Measurements from ENCODE around the gene RAB3C. TPM values are rescaled to one million over a fixed set of nuclear protein-coding genes. Genes with fewer than 3 reads are reported as not detected.

Gene RAB3C
- total RNA-seq, 1 experiment from 2014 or later: not detected

- Histone ChIP-seq H3K4me3 (ENCODE audit: low read depth in 2 of 2, low read length in 2 of 2) (no peak overlapping the region), H3K9me3 (ENCODE audit: control insufficient read depth, insufficient read depth, low read depth, low read length) (no peaks in the 10 kb centered on the region), H3K36me3 (ENCODE audit: control insufficient read depth, insufficient read depth, low read length) (no peaks in the 10 kb centered on the region), H3K4me1 (ENCODE audit: control insufficient read depth, insufficient read depth, low read length) (no peaks in the 10 kb centered on the region), H3K27ac (ENCODE audit: low read length) (no peak overlapping the region), H3K27me3 (ENCODE audit: control insufficient read depth, insufficient read depth, low read length) (peaks cover 6% of the 10 kb centered on the region)
- POLR2A ChIA-PET: no interaction called here
- CTCF ChIA-PET: no interaction called here
- DNase-seq (ENCODE audit: low read depth, low spot score) (no peak), ATAC-seq (no peak)
- in situ Hi-C loops (cut with HindIII; ENCODE audit: low pct_unique_long_range_greater_than_20kb, low sequenced_read_pairs) (no loop called here), intact Hi-C loops (cut with micrococcal nuclease; ENCODE audit: unreplicated experiment) (no loop called here)
- TF ChIP-seq TCF7L2 (IDR thresholded peaks at IDR 0.05; ENCODE audit: low read depth, low read length): no peak
- no peak for TF ChIP-seq SIN3A (IDR thresholded peaks at IDR 0.05; ENCODE audit: borderline replicate concordance, insufficient read depth, low read depth, low read length)
- no peak for TF ChIP-seq POLR2AphosphoS5 (IDR thresholded peaks at IDR 0.05; ENCODE audit: low read depth, low read length)
- TF ChIP-seq CTCF (IDR thresholded peaks at IDR 0.05): no peak
- no peak for TF ChIP-seq REST (IDR thresholded peaks at IDR 0.05; ENCODE audit: insufficient read depth in 1 of 2, low read depth in 2 of 2, low read length in 1 of 2)
- BruUV-seq (replicated peaks): no TSS peak
These were observed 315.7 kb downstream of the RAB3C start for GRCh38 chr5:58898538-58898937.

- H3K27ac ChIP-seq (ENCODE audit: low read length): no peak overlapping the region
- H3K9me3 ChIP-seq (ENCODE audit: control insufficient read depth, insufficient read depth, low read depth, low read length): no peaks in the 10 kb centered on the region
- in situ Hi-C loops (cut with HindIII; ENCODE audit: low pct_unique_long_range_greater_than_20kb, low sequenced_read_pairs) (no loop called here), intact Hi-C loops (cut with micrococcal nuclease; ENCODE audit: unreplicated experiment) (no loop called here)
- peaks cover 6% of the 10 kb centered on the region for H3K27me3 ChIP-seq (ENCODE audit: control insufficient read depth, insufficient read depth, low read length)
- no TSS peak for BruUV-seq (replicated peaks)
- ATAC-seq (no peak), DNase-seq (ENCODE audit: low read depth, low spot score) (no peak)
- CTCF ChIA-PET: no interaction called here
- TF ChIP-seq REST (IDR thresholded peaks at IDR 0.05; ENCODE audit: insufficient read depth in 1 of 2, low read depth in 2 of 2, low read length in 1 of 2): no peak
- TF ChIP-seq TCF7L2 (IDR thresholded peaks at IDR 0.05; ENCODE audit: low read depth, low read length): no peak
- POLR2A ChIA-PET: no interaction called here
- no peaks in the 10 kb centered on the region for H3K4me1 ChIP-seq (ENCODE audit: control insufficient read depth, insufficient read depth, low read length)
- no peak overlapping the region for H3K4me3 ChIP-seq (ENCODE audit: low read depth in 2 of 2, low read length in 2 of 2)
- no peaks in the 10 kb centered on the region for H3K36me3 ChIP-seq (ENCODE audit: control insufficient read depth, insufficient read depth, low read length)
These were observed 318.4 kb downstream of the RAB3C start for GRCh38 chr5:58901271-58901670.

Data from Panc1 (cell line).